GM12878 (cell line): Measurements from ENCODE around the gene CHRNE. TPM values are rescaled to one million over a fixed set of nuclear protein-coding genes. Genes with fewer than 3 reads are reported as not detected.

Source experiments
- ATAC-seq: fragments of 200-7000 bp; cut with Tn5 transposase; 3 replicates; pipeline ENCODE4 v1.9.1; 2020; ENCODE audit warnings: mild to moderate bottlenecking, moderate library complexity
- BruUV-seq: library from RNA; stranded (reverse); fragments of 400-500 nt; replicated peaks from 2 replicates; lab custom pipeline; 2021; lab: Mats Ljungman, UMichigan
- CTCF ChIA-PET: fragments of 300-600 bp; sonication (Branson Sonifier 250); formaldehyde crosslinking; extraction: SDS; loops from one replicate; lab custom pipeline; 2021; ENCODE audit warnings: inconsistent platforms; lab: Yijun Ruan, JAX
- POLR2A ChIA-PET: fragments of 350-600 bp; formaldehyde crosslinking; extraction: SDS; loops from one replicate; lab custom pipeline; 2021; ENCODE audit warnings: inconsistent platforms; lab: Charles Lee
- RAD21 ChIA-PET: fragments of 300-600 bp; sonication (Branson Sonifier 250); formaldehyde crosslinking; loops from one replicate; lab custom pipeline; 2023; ENCODE audit warnings: antibody characterized with exemption; ENCODE audit not compliant: unreplicated experiment; lab: Charles Lee
- SMC1A ChIA-PET: fragments of 300-600 bp; sonication (Branson Sonifier 250); formaldehyde crosslinking; loops from one replicate; lab custom pipeline; 2023; ENCODE audit not compliant: unreplicated experiment, uncharacterized antibody; lab: Charles Lee
- DNase-seq: peaks from one replicate; pipeline ENCODE4 v3.0.0-alpha.2; 2011; ENCODE audit warnings: low read depth, low spot score
- FAIRE-seq: peaks from 3 replicates; lab custom pipeline; 2011; peaks lifted over from hg19 to GRCh38; lab: Jason Lieb, UNC
- H2AFZ ChIP-seq: 2 replicates; pipeline ENCODE4 v1.6.0; 2011; ENCODE audit warnings: low read depth, low read length, control low read depth; ENCODE audit not compliant: control insufficient read depth
- H3K27ac ChIP-seq: 2 replicates; pipeline ENCODE4 v1.5.1; 2011; ENCODE audit warnings: control low read depth; ENCODE audit not compliant: control insufficient read depth, insufficient read depth
- H3K27me3 ChIP-seq, 2 experiments: replicated peaks in 1 of 2; 2 replicates each; pipeline versions ENCODE4 v1.6.0 to v1.6.1; 2011; ENCODE audit warnings: low read length in 1 of 2; ENCODE audit not compliant: control insufficient read depth in 2 of 2, insufficient read depth in 2 of 2
- H3K36me3 ChIP-seq, 2 experiments: 2 replicates each; pipeline ENCODE4 v1.5.1; 2011; ENCODE audit warnings: low read length in 1 of 2; ENCODE audit not compliant: control insufficient read depth in 2 of 2, insufficient read depth in 2 of 2
- H3K4me1 ChIP-seq: 2 replicates; pipeline ENCODE4 v1.6.1; 2011; ENCODE audit warnings: mild to moderate bottlenecking, low read length, moderate library complexity, mixed read lengths; ENCODE audit not compliant: control insufficient read depth, insufficient read depth
- H3K4me2 ChIP-seq: 2 replicates; pipeline ENCODE4 v1.6.0; 2011; ENCODE audit warnings: control low read depth; ENCODE audit not compliant: control insufficient read depth, insufficient read depth
- H3K4me3 ChIP-seq: fragments of 200-600 bp; sonication (generic); 2 replicates; pipeline ENCODE4 v1.5.1; 2016
- H3K79me2 ChIP-seq: 2 replicates; pipeline ENCODE4 v1.6.0; 2011; ENCODE audit warnings: low read length; ENCODE audit not compliant: control insufficient read depth, insufficient read depth
- H3K9ac ChIP-seq: 2 replicates; pipeline ENCODE4 v1.8.0; 2011; ENCODE audit warnings: low read length, control low read depth, mixed read lengths; ENCODE audit not compliant: control insufficient read depth, insufficient read depth
- H3K9me3 ChIP-seq: replicated peaks from 3 replicates; pipeline ENCODE4 v1.5.1; 2011; ENCODE audit warnings: mild to moderate bottlenecking, low read length; ENCODE audit not compliant: control insufficient read depth, insufficient read depth
- H4K20me1 ChIP-seq: 2 replicates; pipeline ENCODE4 v1.6.0; 2011; ENCODE audit not compliant: control insufficient read depth, insufficient read depth
- BMI1 ChIP-seq: fragments of 450-650 bp; IDR thresholded peaks from 2 replicates; pipeline ENCODE4 v1.6.1; 2016; ENCODE audit warnings: mild to moderate bottlenecking, moderate library complexity, borderline replicate concordance
- CEBPB ChIP-seq, 2 experiments: fragments of 150-350 bp in 1 of 2; IDR thresholded peaks; 2 replicates each; pipeline ENCODE4 v1.6.1; 2012 to 2014; ENCODE audit warnings: low read depth in 2 of 2, low read length in 2 of 2, borderline replicate concordance in 1 of 2, inconsistent platforms in 1 of 2
- ESRRA ChIP-seq: IDR thresholded peaks from 2 replicates; pipeline ENCODE4 v1.6.1; 2012; ENCODE audit warnings: mild to moderate bottlenecking, low read length, improper control_type of control experiment
- HDAC6 ChIP-seq: fragments of 200-600 bp; sonication (generic); IDR thresholded peaks from one replicate; pipeline ENCODE4 v1.8.0; 2017; ENCODE audit warnings: antibody characterized with exemption; ENCODE audit not compliant: unreplicated experiment
- JUNB ChIP-seq: IDR thresholded peaks from 2 replicates; pipeline ENCODE4 v1.6.1; 2016; ENCODE audit warnings: antibody characterized with exemption, mild to moderate bottlenecking
- KAT2A ChIP-seq: conservative IDR thresholded peaks from 2 replicates; pipeline ENCODE4 v1.6.1; 2011; ENCODE audit warnings: low read depth, low read length; ENCODE audit not compliant: control insufficient read depth
- NFIC ChIP-seq: IDR thresholded peaks from 2 replicates; pipeline ENCODE4 v1.6.1; 2012; ENCODE audit warnings: low read depth, mild to moderate bottlenecking, inconsistent platforms, low read length, moderate library complexity
- NFYA ChIP-seq: IDR thresholded peaks from 2 replicates; pipeline ENCODE4 v1.6.1; 2011; ENCODE audit warnings: low read depth, mild to moderate bottlenecking, low read length, improper control_type of control experiment, borderline replicate concordance
- RB1 ChIP-seq: fragments of 450-650 bp; formaldehyde crosslinking; IDR thresholded peaks from 2 replicates; pipeline ENCODE4 v1.6.1; 2017; ENCODE audit warnings: mild to moderate bottlenecking, borderline replicate concordance
- RUNX3 ChIP-seq: IDR thresholded peaks from 2 replicates; pipeline ENCODE4 v1.6.1; 2012; ENCODE audit warnings: low read length, inconsistent platforms
- SMAD5 ChIP-seq: IDR thresholded peaks from 2 replicates; pipeline ENCODE4 v1.6.1; 2016; ENCODE audit warnings: antibody characterized with exemption, low read depth
- SP1 ChIP-seq: IDR thresholded peaks from one replicate; pipeline ENCODE4 v1.6.1; 2011; ENCODE audit warnings: low read depth, low read length
- WGBS: methylation state at CpG from one replicate; pipeline ENCODE4 v1.1.6; 2016; ENCODE audit warnings: low lambda C conversion rate; ENCODE audit not compliant: insufficient replicate concordance, insufficient coverage; ENCODE audit errors: missing lambda C conversion rate; 5-methylcytosine and 5-hydroxymethylcytosine counted together
- in situ Hi-C: fragments of 300-500 bp; cut with MboI; formaldehyde crosslinking; loops from 9 replicates; pipeline ENCODE4 v1.14.3; 2018; ENCODE audit warnings: mixed read lengths
- intact Hi-C: fragments of 100-400 bp; cut with micrococcal nuclease; formaldehyde crosslinking; loops from one replicate; pipeline ENCODE4 v1.14.2; 2022; ENCODE audit not compliant: unreplicated experiment
- polyA plus RNA-seq, 11 experiments: library from polyadenylated mRNA; depleted of rRNA in 4 of 11; unstranded in 6 of 11; stranded (reverse) in 5 of 11; fragments of >200 nt; fragmentation: Nextera tagmentation in 4 of 11; fragmentation: Illumina TruSeq in 1 of 11; extraction: Ambion mirVana in 4 of 11; extraction: Trizol in 1 of 11; gene quantifications; 1 replicate in 1 of 11; 2 replicates in 10 of 11; pipeline versions ENCODE4 v1.2.1 to v1.2.3, GENCODE V29; 2011 to 2016; ENCODE audit warnings: inconsistent platforms in 2 of 11, missing spikeins in 2 of 11, low read depth in 1 of 11
- total RNA-seq, 4 experiments: library from RNA; depleted of rRNA in 3 of 4; stranded (reverse); fragments of >200 nt in 3 of 4; fragmentation: Illumina TruSeq in 1 of 4; extraction: Trizol in 1 of 4; gene quantifications; 2 replicates each; pipeline versions ENCODE4 v1.2.1 to v1.2.3, GENCODE V29; 2013 to 2021
- TF ChIP-seq, protein P1 (sequence below): fragments of 450-650 bp; IDR thresholded peaks from 2 replicates; pipeline ENCODE4 v1.6.1; 2016; ENCODE audit warnings: mild to moderate bottlenecking
- TF ChIP-seq, protein P2 (sequence below): fragments of 450-650 bp; formaldehyde crosslinking; IDR thresholded peaks from 2 replicates; pipeline ENCODE4 v1.4.0; 2020; ENCODE audit warnings: mild to moderate bottlenecking, moderate library complexity
- TF ChIP-seq, protein P3 (sequence below): fragments of 450-650 bp; IDR thresholded peaks from 2 replicates; pipeline ENCODE4 v1.6.1; 2018; ENCODE audit warnings: borderline replicate concordance, mild to moderate bottlenecking; ENCODE audit not compliant: partially characterized antibody
- TF ChIP-seq, protein P4 (sequence below): IDR thresholded peaks from 2 replicates; pipeline ENCODE4 v1.6.1; 2011; ENCODE audit warnings: mild to moderate bottlenecking, low read depth, low read length, moderate library complexity; ENCODE audit not compliant: insufficient replicate concordance

Gene CHRNE
- total and polyA plus RNA-seq, 10 of the 15 experiments (the other 5 are each of a cell fraction or from before 2014, with no cell fraction given): 0.05 to 0.11 (median 0.08) TPM; not detected in 6

DNA sequence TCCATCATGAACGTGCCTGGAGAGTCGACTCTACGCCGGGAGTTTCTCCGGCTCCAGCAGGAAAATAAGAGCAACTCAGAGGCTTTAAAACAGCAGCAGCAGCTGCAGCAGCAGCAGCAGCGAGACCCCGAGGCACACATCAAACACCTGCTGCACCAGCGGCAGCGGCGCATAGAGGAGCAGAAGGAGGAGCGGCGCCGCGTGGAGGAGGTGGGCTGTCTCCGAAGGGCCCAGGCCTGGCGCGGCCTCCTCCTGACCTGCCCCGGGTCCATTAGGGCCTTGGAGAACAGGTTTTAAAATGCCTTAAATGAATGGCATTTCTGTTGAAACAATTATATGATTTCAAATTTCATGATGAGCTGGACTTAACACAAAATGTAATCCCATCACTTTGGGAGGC lies 15.3 kb downstream of the CHRNE start:
- H3K9me3 ChIP-seq: no peaks in the 10 kb centered on the region
- no peak overlapping the region for H3K4me2 ChIP-seq
- ChIA-PET SMC1A (interaction anchor here (1.5 kb wide), 1 partner anchor 98 kb away, joined by 4 read pairs; no protein-coding TSS in a partner anchor), RAD21 (interaction anchor here (4.0 kb wide), 1 partner anchor 178 kb away, joined by 13 read pairs; the partner anchor contains the start of gene ARRB2), POLR2A (no interaction called here), CTCF (interaction anchor here (1.0 to 3.7 kb wide), 5 partner anchors 11 to 320 kb away, joined by 3 to 17 read pairs (median 5); partner anchors contain the start of genes ARRB2 and C17orf107)
- H3K9ac ChIP-seq: no peak overlapping the region
- WGBS: over 99% methylated on average over 18 of the region's 18 CpGs
- in situ Hi-C loops (no loop called here), intact Hi-C loops (loop anchor here (10.0 kb wide), 1 partner anchor 463 kb away; no protein-coding TSS in a partner anchor)
- H3K4me1 ChIP-seq: no peaks in the 10 kb centered on the region
- H3K36me3 ChIP-seq: peaks cover 10 to 20% of the 10 kb centered on the region in 2 experiments; a peak in 3 of 4 replicates
- no peak for FAIRE-seq
- H4K20me1 ChIP-seq: peaks cover 2% of the 10 kb centered on the region; the same call in 1 of the 2 replicates
- DNase-seq: no peak
- no peak overlapping the region for H2AFZ ChIP-seq
- H3K4me3 ChIP-seq: no peak overlapping the region
- H3K27ac ChIP-seq: no peak overlapping the region
- ATAC-seq: no peak
- H3K79me2 ChIP-seq: no peaks in the 10 kb centered on the region
- no TSS peak for BruUV-seq
- TF ChIP-seq, protein P1, sequence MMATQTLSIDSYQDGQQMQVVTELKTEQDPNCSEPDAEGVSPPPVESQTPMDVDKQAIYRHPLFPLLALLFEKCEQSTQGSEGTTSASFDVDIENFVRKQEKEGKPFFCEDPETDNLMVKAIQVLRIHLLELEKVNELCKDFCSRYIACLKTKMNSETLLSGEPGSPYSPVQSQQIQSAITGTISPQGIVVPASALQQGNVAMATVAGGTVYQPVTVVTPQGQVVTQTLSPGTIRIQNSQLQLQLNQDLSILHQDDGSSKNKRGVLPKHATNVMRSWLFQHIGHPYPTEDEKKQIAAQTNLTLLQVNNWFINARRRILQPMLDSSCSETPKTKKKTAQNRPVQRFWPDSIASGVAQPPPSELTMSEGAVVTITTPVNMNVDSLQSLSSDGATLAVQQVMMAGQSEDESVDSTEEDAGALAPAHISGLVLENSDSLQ: no peak
- TF ChIP-seq, protein P2, sequence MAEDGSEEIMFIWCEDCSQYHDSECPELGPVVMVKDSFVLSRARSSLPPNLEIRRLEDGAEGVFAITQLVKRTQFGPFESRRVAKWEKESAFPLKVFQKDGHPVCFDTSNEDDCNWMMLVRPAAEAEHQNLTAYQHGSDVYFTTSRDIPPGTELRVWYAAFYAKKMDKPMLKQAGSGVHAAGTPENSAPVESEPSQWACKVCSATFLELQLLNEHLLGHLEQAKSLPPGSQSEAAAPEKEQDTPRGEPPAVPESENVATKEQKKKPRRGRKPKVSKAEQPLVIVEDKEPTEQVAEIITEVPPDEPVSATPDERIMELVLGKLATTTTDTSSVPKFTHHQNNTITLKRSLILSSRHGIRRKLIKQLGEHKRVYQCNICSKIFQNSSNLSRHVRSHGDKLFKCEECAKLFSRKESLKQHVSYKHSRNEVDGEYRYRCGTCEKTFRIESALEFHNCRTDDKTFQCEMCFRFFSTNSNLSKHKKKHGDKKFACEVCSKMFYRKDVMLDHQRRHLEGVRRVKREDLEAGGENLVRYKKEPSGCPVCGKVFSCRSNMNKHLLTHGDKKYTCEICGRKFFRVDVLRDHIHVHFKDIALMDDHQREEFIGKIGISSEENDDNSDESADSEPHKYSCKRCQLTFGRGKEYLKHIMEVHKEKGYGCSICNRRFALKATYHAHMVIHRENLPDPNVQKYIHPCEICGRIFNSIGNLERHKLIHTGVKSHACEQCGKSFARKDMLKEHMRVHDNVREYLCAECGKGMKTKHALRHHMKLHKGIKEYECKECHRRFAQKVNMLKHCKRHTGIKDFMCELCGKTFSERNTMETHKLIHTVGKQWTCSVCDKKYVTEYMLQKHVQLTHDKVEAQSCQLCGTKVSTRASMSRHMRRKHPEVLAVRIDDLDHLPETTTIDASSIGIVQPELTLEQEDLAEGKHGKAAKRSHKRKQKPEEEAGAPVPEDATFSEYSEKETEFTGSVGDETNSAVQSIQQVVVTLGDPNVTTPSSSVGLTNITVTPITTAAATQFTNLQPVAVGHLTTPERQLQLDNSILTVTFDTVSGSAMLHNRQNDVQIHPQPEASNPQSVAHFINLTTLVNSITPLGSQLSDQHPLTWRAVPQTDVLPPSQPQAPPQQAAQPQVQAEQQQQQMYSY: no peak
- TF ChIP-seq KAT2A (no peak), ESRRA (no peak), RUNX3 (no peak), RB1 (no peak), BMI1 (no peak), NFIC (no peak), NFYA (no peak), CEBPB (IDR thresholded peaks at IDR 0.05; ENCODE audit: borderline replicate concordance in 1 of 2, low read depth in 2 of 2, low read length in 2 of 2) (no peak), SMAD5 (no peak), SP1 (no peak), HDAC6 (no peak), JUNB (no peak)
- TF ChIP-seq, protein P3, sequence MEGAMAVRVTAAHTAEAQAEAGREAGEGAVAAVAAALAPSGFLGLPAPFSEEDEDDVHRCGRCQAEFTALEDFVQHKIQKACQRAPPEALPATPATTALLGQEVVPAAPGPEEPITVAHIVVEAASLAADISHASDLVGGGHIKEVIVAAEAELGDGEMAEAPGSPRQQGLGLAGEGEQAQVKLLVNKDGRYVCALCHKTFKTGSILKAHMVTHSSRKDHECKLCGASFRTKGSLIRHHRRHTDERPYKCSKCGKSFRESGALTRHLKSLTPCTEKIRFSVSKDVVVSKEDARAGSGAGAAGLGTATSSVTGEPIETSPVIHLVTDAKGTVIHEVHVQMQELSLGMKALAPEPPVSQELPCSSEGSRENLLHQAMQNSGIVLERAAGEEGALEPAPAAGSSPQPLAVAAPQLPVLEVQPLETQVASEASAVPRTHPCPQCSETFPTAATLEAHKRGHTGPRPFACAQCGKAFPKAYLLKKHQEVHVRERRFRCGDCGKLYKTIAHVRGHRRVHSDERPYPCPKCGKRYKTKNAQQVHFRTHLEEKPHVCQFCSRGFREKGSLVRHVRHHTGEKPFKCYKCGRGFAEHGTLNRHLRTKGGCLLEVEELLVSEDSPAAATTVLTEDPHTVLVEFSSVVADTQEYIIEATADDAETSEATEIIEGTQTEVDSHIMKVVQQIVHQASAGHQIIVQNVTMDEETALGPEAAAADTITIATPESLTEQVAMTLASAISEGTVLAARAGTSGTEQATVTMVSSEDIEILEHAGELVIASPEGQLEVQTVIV: no peak
- TF ChIP-seq, protein P4, sequence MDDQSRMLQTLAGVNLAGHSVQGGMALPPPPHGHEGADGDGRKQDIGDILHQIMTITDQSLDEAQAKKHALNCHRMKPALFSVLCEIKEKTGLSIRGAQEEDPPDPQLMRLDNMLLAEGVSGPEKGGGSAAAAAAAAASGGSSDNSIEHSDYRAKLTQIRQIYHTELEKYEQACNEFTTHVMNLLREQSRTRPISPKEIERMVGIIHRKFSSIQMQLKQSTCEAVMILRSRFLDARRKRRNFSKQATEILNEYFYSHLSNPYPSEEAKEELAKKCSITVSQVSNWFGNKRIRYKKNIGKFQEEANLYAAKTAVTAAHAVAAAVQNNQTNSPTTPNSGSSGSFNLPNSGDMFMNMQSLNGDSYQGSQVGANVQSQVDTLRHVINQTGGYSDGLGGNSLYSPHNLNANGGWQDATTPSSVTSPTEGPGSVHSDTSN: no peak
- no peaks in the 10 kb centered on the region for H3K27me3 ChIP-seq
